Upper lobe of left lung (tissue), 4 donors: Measurements from ENCODE around the gene OR4D1.

Experiments used
- POLR2A ChIP-seq, 4 donors: fragments of 450-650 bp; IDR thresholded peaks; one replicate each; pipeline ENCODE4 v1.5.1; 2016 to 2017; ENCODE audit warnings: antibody characterized with exemption in 4 of 4, mild to moderate bottlenecking in 2 of 4
- TF ChIP-seq, protein P1 (sequence below), 6 experiments: fragments of 450-650 bp in 4 of 6; fragments of 200-600 bp in 2 of 6; sonication (generic) in 2 of 6; IDR thresholded peaks; one replicate each; pipeline ENCODE4 v1.5.1; 2016 to 2019; ENCODE audit warnings: antibody characterized with exemption in 6 of 6

DNA sequence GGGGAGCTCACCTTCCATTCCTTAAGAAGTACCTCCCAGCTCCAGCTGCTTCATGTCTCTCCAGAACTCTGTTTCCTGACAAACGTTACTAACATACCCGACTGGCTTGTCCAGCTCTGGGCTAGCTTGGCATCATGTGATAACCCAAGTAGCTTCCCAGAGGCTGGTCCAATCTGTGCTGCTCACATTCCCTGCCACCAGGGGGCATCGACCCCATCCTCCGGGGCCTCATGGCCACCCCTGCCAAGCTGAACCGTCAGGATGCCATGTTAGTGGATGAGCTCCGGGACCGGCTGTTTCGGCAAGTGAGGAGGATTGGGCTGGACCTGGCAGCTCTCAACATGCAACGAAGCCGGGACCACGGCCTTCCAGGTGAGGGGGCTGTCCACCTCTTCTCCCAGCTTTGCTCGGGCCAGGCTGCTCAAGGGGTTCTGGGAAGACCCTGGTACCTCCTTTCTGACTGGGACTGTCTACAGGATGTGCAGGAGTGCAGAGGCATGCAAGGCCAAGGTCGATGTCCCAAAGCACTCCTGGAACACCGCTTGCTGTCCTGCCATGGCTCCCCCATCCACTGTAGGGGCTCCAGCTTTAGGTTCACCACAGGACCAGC is 51.9 kb downstream of the OR4D1 start:
- TF ChIP-seq, protein P1, sequence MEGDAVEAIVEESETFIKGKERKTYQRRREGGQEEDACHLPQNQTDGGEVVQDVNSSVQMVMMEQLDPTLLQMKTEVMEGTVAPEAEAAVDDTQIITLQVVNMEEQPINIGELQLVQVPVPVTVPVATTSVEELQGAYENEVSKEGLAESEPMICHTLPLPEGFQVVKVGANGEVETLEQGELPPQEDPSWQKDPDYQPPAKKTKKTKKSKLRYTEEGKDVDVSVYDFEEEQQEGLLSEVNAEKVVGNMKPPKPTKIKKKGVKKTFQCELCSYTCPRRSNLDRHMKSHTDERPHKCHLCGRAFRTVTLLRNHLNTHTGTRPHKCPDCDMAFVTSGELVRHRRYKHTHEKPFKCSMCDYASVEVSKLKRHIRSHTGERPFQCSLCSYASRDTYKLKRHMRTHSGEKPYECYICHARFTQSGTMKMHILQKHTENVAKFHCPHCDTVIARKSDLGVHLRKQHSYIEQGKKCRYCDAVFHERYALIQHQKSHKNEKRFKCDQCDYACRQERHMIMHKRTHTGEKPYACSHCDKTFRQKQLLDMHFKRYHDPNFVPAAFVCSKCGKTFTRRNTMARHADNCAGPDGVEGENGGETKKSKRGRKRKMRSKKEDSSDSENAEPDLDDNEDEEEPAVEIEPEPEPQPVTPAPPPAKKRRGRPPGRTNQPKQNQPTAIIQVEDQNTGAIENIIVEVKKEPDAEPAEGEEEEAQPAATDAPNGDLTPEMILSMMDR (IDR thresholded peaks at IDR 0.05) = peak; percentile 39 to 65 (median 50)
- no peak for TF ChIP-seq POLR2A (IDR thresholded peaks at IDR 0.05)
